Kidney epithelial cell (primary cell): ENCODE results near the gene HCAR3. TPM values are rescaled to one million over a fixed set of nuclear protein-coding genes. Genes with fewer than 3 reads are reported as not detected.
"Not testable (repeated sequence)": the region's sequence is repeated elsewhere in the genome, so short reads cannot be mapped to it uniquely, and the experiment has no call there.

Source experiments
- DNase-seq: peaks from one replicate; pipeline ENCODE4 v3.0.0-alpha.2; 2010; ENCODE audit warnings: low read depth
- H3K27me3 ChIP-seq: 2 replicates; pipeline ENCODE4 v1.6.0; 2011; ENCODE audit warnings: low read length; ENCODE audit not compliant: control insufficient read depth, insufficient read depth
- H3K36me3 ChIP-seq: 2 replicates; pipeline ENCODE4 v1.5.1; 2011; ENCODE audit warnings: low read length; ENCODE audit not compliant: control insufficient read depth, insufficient read depth
- H3K4me3 ChIP-seq: 2 replicates; pipeline ENCODE4 v1.5.1; 2011; ENCODE audit warnings: low read depth, mild to moderate bottlenecking, control low read depth, low read length
- CTCF ChIP-seq: IDR thresholded peaks from 2 replicates; pipeline ENCODE4 v1.5.1; 2011; ENCODE audit warnings: mild to moderate bottlenecking, moderate library complexity, low read length, control low read depth, inconsistent platforms; ENCODE audit not compliant: insufficient read depth, poor library complexity, severe bottlenecking
- total RNA-seq: library from RNA; depleted of rRNA; stranded (reverse); fragments of >200 nt; gene quantifications from 2 replicates; pipeline ENCODE4 v1.2.3, GENCODE V29; 2015

HCAR3 gene
- total RNA-seq, 1 donor from 2014 or later, result not detected

GRCh38 chr12:122725452-122726079 is 9.0 kb upstream of the HCAR3 start:
- no peak overlapping the region for H3K4me3 ChIP-seq
- no peaks in the 10 kb centered on the region for H3K27me3 ChIP-seq
- H3K36me3 ChIP-seq, result no peaks in the 10 kb centered on the region
- DNase-seq, result no peak
- no peak for TF ChIP-seq CTCF

- Histone ChIP-seq H3K27me3 (no peaks in the 10 kb centered on the region), H3K4me3 (no peak overlapping the region), H3K36me3 (no peaks in the 10 kb centered on the region)
- no peak for TF ChIP-seq CTCF
- DNase-seq, result no peak
Observed at GRCh38 chr12:122724641-122725243, 8.1 kb upstream of the HCAR3 start.

GRCh38 chr12:122722387-122722786 is 5.8 kb upstream of the HCAR3 start:
- TF ChIP-seq CTCF, result no peak
- H3K4me3 ChIP-seq, result no peak overlapping the region
- no peaks in the 10 kb centered on the region for H3K27me3 ChIP-seq
- no peaks in the 10 kb centered on the region for H3K36me3 ChIP-seq
- no peak for DNase-seq

- H3K4me3 ChIP-seq, result no peak overlapping the region
- no peak for TF ChIP-seq CTCF
- H3K27me3 ChIP-seq, result no peaks in the 10 kb centered on the region
- DNase-seq, result no peak
- H3K36me3 ChIP-seq, result no peaks in the 10 kb centered on the region
Observed at GRCh38 chr12:122721057-122721545, 4.5 kb upstream of the HCAR3 start.

GRCh38 chr12:122715211-122715610 is 1.4 kb downstream of the HCAR3 start:
- H3K27me3 ChIP-seq, DNase-seq, H3K4me3 ChIP-seq, H3K36me3 ChIP-seq: not testable (repeated sequence)

GRCh38 chr12:122713491-122714188 is 3.0 kb downstream of the HCAR3 start:
- not testable (repeated sequence) for DNase-seq, H3K27me3 ChIP-seq, H3K36me3 ChIP-seq, H3K4me3 ChIP-seq

- H3K27me3 ChIP-seq, H3K4me3 ChIP-seq, DNase-seq, H3K36me3 ChIP-seq: not testable (repeated sequence)
Observed at GRCh38 chr12:122711266-122711665, 5.3 kb downstream of the HCAR3 start.

- not testable (repeated sequence) for DNase-seq, H3K36me3 ChIP-seq, H3K27me3 ChIP-seq, H3K4me3 ChIP-seq
Observed at GRCh38 chr12:122710341-122710740, 6.3 kb downstream of the HCAR3 start.

- H3K27me3 ChIP-seq, H3K4me3 ChIP-seq, H3K36me3 ChIP-seq, DNase-seq: not testable (repeated sequence)
Observed at GRCh38 chr12:122709287-122709686, 7.3 kb downstream of the HCAR3 start.

- DNase-seq, H3K36me3 ChIP-seq, H3K4me3 ChIP-seq, H3K27me3 ChIP-seq: not testable (repeated sequence)
Observed at GRCh38 chr12:122703841-122704240, 12.8 kb downstream of the HCAR3 start.
